T-helper 2 cell treated with Interferon-gamma antibody and Interleukin-4, amounts not matched to agents 100 ng/mL and 5 ng/mL, for 36 hours (primary cell): ENCODE data around the gene RIC8A. TPM values are rescaled to one million over a fixed set of nuclear protein-coding genes. Genes with fewer than 3 reads are reported as not detected.

Experiments used
- intact Hi-C: fragments of 100-400 bp; cut with micrococcal nuclease; formaldehyde crosslinking; loops from one replicate; pipeline ENCODE4 v1.15.1; 2023
- total RNA-seq: library from RNA; stranded (reverse); gene quantifications from 2 replicates; pipeline ENCODE4 v1.2.3, GENCODE V29; 2022

Gene RIC8A
- total RNA-seq, 1 donor from 2014 or later, result 116 TPM

DNA sequence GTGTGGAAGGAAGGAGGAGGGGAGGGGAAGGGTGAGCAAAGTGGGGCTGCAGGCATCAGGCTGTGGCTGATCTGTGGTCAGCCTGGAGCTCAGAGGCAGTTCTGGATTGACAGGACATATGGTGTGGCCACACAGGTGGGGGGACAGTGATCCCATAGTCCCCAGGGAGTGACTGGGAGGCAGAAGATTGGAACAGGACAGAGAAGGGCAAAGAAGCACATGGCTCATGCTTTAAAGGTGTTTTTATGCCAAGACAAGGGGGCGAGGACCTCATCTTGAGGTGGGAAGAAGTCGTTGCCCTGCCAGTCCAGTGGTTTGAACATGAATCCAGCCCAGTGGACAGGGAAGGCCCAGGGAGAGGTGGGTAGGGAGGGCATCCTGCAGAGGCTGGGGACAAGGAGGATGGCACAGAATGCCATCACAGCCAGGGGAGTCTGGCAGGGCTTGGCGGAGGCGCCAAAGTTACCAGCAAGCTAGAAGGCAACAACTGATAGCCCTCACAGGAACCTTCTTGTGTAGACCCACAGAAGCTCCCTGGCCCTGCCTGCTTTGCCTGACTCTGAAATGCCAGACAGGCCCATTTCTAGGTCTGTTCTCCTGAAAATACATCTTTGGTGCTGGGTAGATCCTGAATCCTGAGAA is 3.4 kb upstream of the RIC8A start:
- intact Hi-C loops, result no loop called here

DNA sequence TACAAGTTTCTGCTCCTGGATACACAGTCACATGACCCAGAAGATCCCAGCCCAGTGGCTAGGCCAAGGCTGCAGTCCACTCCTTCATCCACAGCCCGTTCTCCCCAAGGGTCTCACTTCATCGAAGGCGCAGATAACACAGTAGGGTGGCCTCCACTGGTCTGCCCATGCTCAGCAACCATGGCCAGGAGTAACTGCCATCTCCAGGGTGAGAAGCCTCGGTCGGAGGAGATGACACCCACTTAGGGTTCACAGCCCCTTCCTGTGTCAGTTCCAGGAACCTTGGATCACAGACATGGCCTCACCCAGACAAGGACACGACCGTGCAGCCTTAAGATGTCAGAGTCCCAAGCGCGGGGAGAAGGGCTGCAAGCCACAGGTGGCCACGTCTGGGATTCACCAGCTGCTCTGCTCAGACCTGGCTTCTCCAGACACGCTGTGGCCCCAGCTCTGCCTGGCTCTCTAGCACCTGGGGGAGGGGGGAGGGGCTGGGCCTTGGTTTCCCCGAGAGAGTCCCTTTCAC is 2.9 kb upstream of the RIC8A start:
- intact Hi-C loops, result loop anchor here (5.0 kb wide), 1 partner anchor 603 kb away; the partner anchor contains the start of genes PIDD1 and RPLP2

DNA sequence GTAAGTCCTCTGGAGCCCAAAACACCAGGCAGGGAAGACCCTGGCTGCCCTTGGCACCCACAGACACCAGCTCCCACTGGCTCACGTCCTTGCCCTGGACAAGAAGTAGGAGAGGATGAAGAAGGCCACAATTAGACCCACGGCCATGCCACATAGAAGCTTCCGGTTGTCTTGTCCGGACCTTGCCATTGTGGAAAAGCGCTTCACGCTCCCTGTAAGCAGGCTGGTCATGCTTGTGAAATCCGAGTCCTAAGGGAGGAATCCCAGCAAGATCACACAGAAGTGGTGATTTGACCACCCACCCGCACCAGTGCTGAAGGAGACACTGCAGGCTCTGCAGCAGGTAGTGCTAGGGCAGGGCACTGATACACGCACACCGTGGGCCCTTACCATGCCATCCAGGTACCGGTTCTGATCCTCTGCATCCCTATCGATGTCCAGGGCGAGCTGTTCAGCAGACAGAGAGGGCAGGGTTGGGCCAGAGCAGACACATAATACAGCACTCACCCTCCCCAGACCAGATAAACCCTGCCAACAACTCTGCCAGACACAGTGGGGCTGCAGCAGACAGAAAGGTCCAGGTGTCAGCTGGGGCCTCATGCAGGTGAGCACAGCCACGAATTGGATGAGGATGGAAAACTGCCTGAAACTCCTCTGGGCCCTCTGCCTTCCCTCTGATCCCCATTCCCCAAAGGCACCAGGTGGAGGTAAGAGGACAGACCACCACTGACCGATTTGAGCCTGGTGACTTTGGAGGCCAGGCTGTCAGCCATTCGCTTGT is 2.1 kb upstream of the RIC8A start:
- intact Hi-C loops, result loop anchor here (2.0 to 5.0 kb wide), 3 partner anchors 107 to 602 kb away; partner anchors contain the start of genes PIDD1, RPLP2 and SIGIRR

DNA sequence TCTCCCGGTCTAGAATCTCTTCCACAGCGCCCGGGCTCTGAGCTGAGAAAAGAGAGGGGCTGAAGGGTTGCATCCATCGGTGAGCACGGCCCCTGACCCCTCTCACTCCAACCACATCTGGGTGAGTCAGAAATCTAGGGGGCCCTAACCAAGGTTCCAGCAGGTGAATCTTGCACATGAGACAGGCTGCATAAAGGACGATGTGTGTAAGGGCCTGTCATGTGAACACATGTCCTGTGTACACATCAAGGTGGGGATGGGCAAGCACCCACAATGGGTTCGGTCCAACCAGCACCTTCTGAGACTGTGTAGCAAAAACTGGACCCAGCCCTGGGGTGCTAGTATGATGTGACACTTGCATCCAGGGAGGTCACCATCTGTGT is 1.5 kb upstream of the RIC8A start:
- intact Hi-C loops, result loop anchor here (2.0 to 5.0 kb wide), 3 partner anchors 107 to 601 kb away; partner anchors contain the start of genes PIDD1, RPLP2 and SIGIRR

DNA sequence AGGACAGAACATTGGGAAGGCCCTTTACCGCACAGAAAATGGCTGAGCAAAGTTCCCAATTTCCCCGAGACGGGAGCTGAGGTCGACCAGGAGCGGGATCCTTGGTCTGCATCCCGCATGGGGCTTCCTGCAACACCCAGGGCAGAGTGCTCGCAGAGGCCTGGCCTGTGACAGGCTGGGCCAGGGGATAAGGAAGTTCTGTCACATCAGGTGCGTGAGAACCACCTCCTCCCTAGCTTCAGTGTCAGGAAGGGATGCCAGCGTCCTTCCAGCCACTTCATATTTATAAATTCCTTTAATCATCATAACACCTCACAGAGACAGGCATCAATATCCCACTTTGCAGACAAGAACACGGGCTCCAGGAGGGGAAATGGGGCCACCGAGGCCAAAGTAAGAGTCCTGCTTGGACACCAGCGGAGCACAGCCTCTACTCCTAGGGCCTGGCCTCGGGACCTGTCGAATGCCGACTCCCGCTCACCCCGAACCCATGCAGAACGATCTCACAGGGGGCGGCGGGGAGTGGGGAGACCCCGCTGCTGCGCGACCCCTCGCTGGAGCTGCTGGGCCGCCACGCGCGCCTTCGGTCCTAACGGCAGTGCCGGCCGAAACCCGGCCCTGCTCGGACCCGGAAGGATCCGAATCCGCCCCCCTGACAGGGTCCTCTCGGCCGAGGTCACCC is 841 bp upstream of the RIC8A start:
- intact Hi-C loops, result loop anchor here (1.0 to 5.0 kb wide), 5 partner anchors 30 to 601 kb away; partner anchors contain the start of genes PIDD1, PSMD13, RPLP2 and SIGIRR

DNA sequence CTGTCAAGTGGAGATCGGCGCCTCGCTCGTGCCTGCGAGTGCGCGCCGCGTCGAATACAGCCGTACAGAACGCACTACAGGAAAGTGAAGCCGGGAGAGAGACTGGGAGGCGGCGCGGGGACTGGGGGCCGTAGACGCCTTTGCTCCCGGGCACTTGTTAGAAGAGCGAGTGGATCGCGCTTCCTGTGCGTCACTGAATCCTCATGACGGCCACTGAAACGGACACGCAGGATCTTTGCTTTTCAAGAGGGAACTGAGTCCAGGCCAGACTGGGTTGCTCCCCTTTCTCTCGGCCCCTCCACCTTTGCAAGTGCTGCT is 314 bp downstream of the RIC8A start:
- intact Hi-C loops, result loop anchor here (1.0 to 5.0 kb wide), 7 partner anchors 28 to 599 kb away; partner anchors contain the start of genes PIDD1, PSMD13, RPLP2 and SIGIRR

DNA sequence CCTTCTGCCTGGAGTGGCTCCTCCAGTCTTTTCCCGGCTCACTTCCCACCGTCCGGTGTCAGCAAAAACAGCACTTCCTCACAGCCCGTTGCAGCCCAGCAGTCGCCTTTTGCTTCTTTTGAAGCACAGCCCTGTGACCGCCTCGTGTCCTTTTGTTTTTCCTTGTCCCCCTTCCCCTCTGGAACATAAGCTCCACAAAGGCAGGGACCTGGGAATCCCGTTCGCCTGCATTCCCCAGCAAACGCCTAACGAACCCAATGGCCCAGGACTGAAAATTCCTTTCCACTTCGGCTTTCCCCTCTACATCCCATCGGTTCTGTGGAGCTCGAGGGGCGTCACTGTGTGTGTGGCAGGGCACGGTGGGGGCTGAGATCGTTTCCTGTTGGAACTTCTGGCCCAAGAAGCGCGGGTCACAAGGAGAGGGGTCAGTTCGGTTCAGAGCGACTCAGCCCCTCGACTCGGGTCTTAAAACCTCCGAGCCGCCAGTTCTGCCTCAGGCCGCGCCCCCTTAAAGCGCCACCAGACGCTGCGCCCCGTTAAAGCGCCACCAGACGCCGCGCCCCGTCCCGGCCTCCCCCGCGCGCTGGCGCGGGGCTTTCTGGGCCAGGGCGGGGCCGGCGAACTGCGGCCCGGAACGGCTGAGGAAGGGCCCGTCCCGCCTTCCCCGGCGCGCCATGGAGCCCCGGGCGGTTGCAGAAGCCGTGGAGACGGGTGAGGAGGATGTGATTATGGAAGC is 841 bp downstream of the RIC8A start:
- intact Hi-C loops, result loop anchor here (1.0 to 5.0 kb wide), 3 partner anchors 61 to 599 kb away; partner anchors contain the start of genes PIDD1 and RPLP2

DNA sequence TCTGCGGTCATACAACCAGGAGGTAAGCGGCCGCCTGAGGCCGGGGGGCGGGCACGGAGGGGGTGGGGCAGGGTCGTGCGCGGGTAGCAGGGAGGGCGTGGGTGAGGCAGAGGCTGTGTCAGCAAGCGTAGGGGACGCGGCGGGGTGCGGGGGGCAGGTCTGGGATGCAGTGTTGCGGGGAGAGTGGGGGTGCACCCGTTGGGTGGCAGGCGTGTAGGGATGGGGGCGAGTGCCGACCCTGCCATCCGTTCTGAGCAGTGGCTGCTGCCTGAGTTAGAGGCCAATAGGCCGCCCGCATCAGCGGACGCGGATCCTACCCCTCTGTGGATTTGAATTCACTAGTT is 1.4 kb downstream of the RIC8A start:
- intact Hi-C loops, result loop anchor here (1.0 to 5.0 kb wide), 3 partner anchors 60 to 598 kb away; partner anchors contain the start of genes PIDD1 and RPLP2

DNA sequence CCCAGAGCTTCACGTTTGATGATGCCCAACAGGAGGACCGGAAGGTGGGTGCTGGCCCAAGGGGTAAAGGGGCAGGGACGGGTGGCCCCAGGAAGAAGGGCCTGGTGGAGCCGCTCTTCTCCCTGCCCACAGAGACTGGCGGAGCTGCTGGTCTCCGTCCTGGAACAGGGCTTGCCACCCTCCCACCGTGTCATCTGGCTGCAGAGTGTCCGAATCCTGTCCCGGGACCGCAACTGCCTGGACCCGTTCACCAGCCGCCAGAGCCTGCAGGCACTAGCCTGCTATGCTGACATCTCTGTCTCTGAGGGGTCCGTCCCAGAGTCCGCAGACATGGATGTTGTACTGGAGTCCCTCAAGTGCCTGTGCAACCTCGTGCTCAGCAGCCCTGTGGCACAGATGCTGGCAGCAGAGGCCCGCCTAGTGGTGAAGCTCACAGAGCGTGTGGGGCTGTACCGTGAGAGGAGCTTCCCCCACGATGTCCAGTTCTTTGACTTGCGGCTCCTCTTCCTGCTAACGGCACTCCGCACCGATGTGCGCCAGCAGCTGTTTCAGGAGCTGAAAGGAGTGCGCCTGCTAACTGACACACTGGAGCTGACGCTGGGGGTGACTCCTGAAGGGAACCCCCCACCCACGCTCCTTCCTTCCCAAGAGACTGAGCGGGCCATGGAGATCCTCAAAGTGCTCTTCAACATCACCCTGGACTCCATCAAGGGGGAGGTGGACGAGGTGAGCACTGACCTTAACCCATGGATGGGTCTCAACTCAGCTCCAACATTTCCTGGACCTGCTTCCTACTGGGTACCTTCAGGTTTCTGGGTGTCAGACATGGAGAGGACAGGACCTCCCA is 2.0 kb downstream of the RIC8A start:
- intact Hi-C loops, result loop anchor here (5.0 kb wide), 1 partner anchor 598 kb away; the partner anchor contains the start of genes PIDD1 and RPLP2

DNA sequence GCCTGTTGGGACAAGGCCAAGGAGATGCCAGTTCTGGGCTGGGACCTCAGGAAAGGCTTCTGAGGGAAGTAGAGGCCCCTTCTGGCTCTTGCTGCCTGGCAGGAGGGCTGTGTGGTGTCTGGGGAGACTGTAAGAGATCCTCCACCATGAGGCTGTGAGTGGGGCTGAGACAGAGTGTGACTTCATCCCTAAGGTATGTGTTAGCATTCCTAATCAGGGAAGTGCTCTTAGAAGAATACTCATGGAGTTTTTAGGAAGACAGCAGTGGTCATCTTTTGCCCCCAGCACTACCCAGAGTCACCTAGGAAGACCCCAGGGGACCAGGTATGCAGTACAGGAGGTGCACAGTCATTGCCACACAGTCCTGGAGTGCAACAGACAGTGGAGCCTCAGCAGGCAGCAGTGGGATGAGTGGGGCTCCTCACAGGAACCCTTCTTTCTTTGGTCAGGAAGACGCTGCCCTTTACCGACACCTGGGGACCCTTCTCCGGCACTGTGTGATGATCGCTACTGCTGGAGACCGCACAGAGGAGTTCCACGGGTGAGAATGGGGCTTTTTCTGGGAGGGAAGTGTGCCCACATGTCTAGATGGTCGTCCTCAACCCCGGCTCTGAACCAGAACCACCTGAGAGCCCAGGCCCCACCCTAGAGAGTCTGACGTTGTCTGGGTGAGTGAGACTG is 2.8 kb downstream of the RIC8A start:
- intact Hi-C loops, result no loop called here

DNA sequence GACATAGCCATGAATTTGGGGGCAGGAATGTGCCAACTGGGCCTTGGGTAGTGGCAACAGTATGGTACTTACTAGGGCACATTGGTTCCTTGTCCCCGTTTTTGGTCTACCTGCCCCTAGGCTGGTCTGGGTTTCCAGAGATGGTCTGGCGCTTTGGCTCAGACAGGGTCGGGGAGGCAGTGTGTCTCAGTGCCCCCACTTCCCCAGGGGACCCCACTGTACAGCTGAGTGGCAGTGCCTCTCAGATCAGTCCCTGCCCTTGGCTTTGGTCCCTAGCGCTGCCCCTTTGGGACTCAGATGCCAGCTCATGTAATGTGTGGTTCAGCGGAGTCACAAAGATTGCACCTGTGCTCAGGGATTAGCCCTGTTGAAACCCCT is 3.3 kb downstream of the RIC8A start:
- intact Hi-C loops, result no loop called here

DNA sequence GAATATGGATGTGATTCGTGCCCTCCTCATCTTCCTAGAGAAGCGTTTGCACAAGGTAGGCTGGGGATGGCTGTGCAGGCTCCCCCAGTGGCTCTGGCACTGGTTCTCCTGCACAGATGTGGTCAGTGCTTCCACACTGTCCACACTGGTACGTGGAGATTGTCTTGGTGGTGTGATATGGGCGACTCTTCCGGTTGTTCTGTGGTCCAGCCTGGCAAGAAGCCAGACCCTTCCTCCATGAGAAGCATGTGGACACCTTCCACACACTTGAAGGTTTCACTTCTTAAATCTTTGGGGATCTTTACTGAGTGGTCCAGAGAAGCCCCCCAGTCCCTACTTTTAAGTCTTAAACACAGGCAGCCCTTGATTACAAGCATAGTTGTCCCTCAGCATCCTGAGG is 3.8 kb downstream of the RIC8A start:
- intact Hi-C loops, result no loop called here

DNA sequence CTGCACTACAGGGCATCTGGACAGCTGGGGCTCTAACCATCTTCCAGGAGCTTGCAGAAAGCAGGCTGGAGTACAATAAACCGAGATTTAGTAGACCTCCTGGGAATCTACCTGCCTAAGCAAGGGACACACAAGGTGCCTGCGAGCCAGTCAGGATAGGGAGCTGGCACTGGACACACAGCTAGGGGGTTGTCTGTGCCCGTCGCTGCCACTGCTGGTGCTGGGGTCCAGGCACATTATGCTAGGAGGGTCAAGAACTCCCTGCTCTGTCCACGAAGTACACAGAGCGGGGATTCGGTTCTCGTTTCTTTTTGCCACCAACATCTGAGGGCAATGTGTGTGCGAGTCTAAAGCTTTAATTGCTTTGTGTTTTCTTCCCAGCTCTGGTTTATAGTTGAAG is 4.2 kb downstream of the RIC8A start:
- intact Hi-C loops, result no loop called here

DNA sequence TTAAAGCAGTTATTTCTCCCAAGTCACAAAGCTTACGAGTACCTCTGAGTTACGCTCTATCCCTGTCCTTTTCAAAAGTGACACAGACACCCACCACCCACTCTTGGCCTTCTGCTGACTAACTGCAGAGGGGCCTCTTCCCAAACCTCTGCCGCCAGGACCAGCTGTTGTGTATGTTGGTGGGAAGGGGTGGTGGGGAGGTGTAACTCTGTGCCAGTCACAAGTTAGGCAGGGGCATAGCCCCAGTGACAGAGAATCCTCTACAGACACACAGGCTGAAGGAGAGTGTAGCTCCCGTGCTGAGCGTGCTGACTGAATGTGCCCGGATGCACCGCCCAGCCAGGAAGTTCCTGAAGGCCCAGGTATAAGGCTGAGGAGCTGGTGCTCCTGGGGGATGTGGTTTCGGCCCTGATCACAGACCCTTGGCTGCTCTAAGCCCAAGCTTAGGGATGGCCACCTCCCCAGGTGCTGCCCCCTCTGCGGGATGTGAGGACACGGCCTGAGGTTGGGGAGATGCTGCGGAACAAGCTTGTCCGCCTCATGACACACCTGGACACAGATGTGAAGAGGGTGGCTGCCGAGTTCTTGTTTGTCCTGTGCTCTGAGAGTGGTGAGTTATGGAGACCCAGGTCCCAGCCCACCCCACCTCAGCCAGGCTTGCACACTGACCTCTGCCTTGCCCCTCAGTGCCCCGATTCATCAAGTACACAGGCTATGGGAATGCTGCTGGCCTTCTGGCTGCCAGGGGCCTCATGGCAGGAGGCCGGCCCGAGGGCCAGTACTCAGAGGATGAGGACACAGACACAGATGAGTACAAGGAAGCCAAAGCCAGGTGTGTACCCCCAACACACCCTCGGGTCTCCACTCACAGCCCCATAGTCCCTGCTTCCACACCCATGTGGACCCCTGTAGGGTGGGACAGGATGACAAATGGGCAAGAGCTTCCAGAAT is 4.9 kb downstream of the RIC8A start:
- intact Hi-C loops, result no loop called here

DNA sequence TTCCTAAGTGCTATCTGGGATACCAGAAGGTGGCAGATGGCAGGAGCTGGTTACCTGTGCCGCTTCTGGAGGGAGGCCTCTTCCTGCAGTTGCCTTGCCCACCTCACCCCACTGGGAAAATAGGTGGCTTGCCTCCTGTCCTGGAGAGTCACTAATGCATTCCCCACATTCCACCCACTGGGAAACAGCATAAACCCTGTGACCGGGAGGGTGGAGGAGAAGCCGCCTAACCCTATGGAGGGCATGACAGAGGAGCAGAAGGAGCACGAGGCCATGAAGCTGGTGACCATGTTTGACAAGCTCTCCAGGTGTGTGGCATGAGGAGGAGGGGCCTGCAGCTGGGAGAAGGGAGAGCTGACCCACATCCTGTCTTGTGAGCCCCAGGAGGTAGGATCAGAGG is 5.6 kb downstream of the RIC8A start:
- intact Hi-C loops, result no loop called here

DNA sequence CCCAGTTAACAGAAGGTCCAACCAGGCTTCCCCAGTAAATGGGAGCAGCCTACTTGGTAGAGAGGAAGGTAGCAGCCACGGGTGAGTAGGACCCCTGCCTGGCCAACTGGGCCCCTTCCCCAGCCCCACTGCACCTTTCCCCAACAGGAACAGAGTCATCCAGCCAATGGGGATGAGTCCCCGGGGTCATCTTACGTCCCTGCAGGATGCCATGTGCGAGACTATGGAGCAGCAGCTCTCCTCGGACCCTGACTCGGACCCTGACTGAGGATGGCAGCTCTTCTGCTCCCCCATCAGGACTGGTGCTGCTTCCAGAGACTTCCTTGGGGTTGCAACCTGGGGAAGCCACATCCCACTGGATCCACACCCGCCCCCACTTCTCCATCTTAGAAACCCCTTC is 6.6 kb downstream of the RIC8A start:
- intact Hi-C loops, result no loop called here

DNA sequence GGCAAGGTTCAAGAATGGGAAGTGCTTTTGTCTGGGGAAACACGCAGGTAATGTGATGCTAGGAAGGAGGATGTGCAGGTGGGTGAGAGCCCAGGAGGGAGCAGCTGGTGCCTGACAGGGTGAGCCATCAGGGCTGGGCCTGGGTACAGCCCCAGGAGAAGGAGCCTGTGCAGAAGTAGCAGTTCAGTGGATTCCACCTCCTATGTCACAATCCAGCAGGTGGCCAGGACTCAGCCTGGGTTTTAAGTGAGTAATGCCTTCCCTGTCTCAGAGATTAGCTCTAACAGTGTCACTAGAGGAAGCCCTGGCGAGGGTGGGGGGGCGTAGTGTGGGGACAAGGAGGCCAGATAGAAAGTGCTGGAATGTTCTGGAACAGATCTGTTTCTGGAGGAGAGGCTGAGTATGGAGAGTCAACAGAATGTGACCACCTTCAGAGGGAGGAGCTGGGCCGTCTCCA is 8.1 kb downstream of the RIC8A start:
- intact Hi-C loops, result no loop called here
